ENCODE measurements around the gene RGS8.

The RGS8 gene

GRCh38 chr1:182672487-182672836 lies 11.9 kb downstream of the RGS8 start:
- no peak for DNase-seq (ENCODE audit: low read depth)
- TF ChIP-seq, protein P1, sequence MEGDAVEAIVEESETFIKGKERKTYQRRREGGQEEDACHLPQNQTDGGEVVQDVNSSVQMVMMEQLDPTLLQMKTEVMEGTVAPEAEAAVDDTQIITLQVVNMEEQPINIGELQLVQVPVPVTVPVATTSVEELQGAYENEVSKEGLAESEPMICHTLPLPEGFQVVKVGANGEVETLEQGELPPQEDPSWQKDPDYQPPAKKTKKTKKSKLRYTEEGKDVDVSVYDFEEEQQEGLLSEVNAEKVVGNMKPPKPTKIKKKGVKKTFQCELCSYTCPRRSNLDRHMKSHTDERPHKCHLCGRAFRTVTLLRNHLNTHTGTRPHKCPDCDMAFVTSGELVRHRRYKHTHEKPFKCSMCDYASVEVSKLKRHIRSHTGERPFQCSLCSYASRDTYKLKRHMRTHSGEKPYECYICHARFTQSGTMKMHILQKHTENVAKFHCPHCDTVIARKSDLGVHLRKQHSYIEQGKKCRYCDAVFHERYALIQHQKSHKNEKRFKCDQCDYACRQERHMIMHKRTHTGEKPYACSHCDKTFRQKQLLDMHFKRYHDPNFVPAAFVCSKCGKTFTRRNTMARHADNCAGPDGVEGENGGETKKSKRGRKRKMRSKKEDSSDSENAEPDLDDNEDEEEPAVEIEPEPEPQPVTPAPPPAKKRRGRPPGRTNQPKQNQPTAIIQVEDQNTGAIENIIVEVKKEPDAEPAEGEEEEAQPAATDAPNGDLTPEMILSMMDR (IDR thresholded peaks at IDR 0.05; ENCODE audit: insufficient read depth, low read depth, low read length, missing control alignments): no peak
- H3K4me3 ChIP-seq (ENCODE audit: low read depth, low read length): no peak overlapping the region

- H3K4me3 ChIP-seq (ENCODE audit: low read depth, low read length): no peak overlapping the region
These were observed 12.5 kb downstream of the RGS8 start for GRCh38 chr1:182671750-182672486.

DNA sequence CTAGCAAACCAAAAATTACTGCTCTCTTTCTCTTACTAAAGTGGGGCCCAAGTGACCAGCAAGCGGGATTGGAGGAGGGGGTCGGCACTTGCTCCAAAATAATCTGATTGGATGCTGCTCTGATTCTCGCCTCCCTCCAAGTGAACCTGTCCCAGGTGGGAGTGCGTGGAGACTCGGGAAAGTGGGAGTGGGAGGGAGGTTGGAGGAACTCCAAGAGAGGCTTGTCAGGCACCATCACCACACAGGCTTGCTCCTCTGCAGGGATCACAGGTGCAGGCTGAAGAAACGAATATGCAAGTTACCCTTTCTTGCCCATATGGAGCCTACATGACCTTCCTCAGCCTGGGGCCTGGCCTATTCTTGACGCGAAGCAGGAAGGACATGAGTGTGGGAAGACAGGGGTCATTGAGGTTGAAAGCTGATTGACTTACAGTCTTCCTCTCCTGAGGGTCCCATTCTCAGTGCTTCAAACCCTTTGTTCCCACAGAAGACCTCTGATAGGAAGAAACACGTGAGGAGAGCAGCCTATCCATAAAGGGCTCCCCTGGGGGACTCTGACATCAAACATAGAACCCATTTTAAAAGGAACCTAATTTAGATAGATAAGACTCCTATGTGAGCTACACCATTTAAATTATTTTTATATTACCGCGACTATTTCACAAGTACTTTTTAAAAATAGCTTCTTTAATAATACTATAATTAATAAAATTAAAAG lies 14.2 kb downstream of the RGS8 start:
- DNase-seq (ENCODE audit: low read depth): no peak
- TF ChIP-seq, protein P1 (IDR thresholded peaks at IDR 0.05; ENCODE audit: insufficient read depth, low read depth, low read length, missing control alignments): no peak
- H3K4me3 ChIP-seq (ENCODE audit: low read depth, low read length): no peak overlapping the region

More at GRCh38 chr1:182671750-182672486, 12.5 kb downstream of the RGS8 start:
- TF ChIP-seq, protein P1 (IDR thresholded peaks at IDR 0.05; ENCODE audit: insufficient read depth, low read depth, low read length, missing control alignments): no peak
- no peak for DNase-seq (ENCODE audit: low read depth)

- TF ChIP-seq, protein P1 (IDR thresholded peaks at IDR 0.05; ENCODE audit: insufficient read depth, low read depth, low read length, missing control alignments): no peak
- DNase-seq (ENCODE audit: low read depth): no peak
- no peak overlapping the region for H3K4me3 ChIP-seq (ENCODE audit: low read depth, low read length)
These were observed 15.1 kb downstream of the RGS8 start for GRCh38 chr1:182669266-182669665.

GRCh38 chr1:182668521-182669054 lies 15.8 kb downstream of the RGS8 start:
- DNase-seq (ENCODE audit: low read depth): no peak
- H3K4me3 ChIP-seq (ENCODE audit: low read depth, low read length): no peak overlapping the region
- TF ChIP-seq, protein P1 (IDR thresholded peaks at IDR 0.05; ENCODE audit: insufficient read depth, low read depth, low read length, missing control alignments): no peak

GRCh38 chr1:182667848-182668505 lies 16.4 kb downstream of the RGS8 start:
- no peak for DNase-seq (ENCODE audit: low read depth)
- no peak overlapping the region for H3K4me3 ChIP-seq (ENCODE audit: low read depth, low read length)
- TF ChIP-seq, protein P1 (IDR thresholded peaks at IDR 0.05; ENCODE audit: insufficient read depth, low read depth, low read length, missing control alignments): no peak

Data from GM12865 (cell line).